ENCODE measurements around the gene PIM3.
"Not testable (repeated sequence)": the region's sequence is repeated elsewhere in the genome, so short reads cannot be mapped to it uniquely, and the experiment has no call there.

The PIM3 gene

DNA sequence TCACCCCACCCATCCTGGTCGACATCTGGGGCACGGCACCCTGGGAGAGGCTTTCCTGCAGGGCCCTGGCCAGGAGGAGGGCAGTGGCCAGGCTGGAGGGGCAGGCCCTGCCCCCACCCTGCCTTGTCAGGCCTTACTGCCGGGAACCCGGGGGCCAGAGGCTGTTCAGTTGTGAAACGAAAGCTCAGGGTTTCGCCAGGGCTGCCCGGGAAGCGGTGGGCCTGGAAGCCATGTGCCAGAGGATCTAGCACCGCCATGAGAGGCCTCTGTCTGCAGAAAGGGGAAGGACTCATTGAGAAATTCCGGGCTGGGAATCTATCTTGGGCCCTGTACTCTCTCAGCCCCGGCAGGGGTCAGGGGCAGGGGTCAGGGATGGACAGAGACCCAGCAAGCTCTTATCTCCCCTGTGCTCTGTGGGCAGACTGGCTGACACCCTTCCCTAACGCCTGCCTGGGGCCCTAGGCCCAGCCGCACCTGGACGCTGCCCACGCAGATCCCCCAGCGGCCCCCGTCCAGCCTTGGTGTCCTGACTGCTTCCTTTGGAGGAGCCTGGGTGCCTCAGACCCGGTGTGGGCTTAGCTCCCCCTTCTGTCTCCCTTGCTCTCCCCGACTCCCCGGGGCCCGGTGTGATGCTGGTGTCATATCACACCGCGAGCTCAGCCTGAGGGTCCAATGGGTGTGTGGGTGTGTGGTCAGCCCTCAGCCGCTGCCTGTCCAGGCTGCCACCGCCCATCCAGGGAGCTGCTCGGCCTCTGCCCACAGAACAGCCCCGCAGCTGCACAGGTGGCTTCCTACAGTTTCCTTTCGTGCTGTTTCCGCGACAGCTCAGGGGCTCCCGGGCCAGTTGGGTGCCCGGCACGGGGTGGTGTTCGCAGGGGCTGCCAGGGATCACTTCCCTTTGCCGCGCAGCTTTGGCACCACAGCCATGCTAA, 6.5 kb downstream of the PIM3 start:
- DNase-seq (ENCODE audit: low read depth): no peak

DNA sequence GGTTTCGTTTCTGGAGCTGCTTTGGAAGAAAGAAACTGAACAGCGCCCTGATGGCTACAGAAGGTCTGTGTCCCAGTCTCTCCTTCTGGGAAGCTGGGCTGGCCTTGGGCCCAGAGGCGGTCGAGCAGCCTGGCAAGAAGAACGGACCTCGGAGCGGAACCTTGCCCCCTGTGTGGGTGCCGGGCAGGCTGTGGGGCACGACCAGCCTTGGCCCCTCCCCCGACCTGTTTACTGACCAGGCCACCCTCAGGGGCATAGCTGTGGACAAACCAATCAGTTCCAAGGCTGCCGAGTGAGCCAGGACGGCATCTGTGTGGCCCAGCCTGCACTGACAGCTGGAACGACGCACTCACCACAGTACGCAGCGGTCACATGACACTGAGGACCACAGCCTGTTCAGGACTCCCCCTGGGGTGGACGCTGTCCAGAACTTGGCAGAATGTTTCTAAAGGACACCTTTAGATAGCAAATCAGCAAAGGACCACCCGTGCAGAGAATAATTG, 7.2 kb downstream of the PIM3 start:
- DNase-seq (ENCODE audit: low read depth): no peak

DNA sequence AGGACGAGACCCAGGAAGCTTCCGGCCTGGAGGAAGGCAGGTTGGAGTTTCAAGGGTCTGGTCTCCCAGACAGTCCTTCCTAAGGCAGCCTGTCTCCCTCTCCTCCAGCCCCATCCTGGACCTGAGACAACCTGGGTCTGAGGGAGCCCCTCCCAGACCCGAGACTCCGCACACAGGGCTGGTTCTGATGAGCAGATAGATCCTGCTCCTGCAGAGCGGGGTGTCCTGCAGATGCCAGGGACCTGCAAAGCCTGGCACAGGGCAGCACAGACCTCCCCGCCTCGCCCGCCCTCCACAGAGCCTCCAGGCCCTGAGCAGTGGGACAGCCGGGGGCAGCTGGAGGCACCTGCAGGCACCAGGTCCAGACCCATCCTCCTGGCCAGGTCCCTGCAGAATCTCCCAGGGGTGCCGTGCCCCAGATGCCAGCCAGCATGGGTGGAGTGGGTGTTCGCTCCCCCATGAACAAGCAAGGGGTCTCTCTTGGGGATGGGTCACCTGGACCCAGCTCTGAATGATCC, 7.8 kb downstream of the PIM3 start:
- DNase-seq (ENCODE audit: low read depth): no peak

DNA sequence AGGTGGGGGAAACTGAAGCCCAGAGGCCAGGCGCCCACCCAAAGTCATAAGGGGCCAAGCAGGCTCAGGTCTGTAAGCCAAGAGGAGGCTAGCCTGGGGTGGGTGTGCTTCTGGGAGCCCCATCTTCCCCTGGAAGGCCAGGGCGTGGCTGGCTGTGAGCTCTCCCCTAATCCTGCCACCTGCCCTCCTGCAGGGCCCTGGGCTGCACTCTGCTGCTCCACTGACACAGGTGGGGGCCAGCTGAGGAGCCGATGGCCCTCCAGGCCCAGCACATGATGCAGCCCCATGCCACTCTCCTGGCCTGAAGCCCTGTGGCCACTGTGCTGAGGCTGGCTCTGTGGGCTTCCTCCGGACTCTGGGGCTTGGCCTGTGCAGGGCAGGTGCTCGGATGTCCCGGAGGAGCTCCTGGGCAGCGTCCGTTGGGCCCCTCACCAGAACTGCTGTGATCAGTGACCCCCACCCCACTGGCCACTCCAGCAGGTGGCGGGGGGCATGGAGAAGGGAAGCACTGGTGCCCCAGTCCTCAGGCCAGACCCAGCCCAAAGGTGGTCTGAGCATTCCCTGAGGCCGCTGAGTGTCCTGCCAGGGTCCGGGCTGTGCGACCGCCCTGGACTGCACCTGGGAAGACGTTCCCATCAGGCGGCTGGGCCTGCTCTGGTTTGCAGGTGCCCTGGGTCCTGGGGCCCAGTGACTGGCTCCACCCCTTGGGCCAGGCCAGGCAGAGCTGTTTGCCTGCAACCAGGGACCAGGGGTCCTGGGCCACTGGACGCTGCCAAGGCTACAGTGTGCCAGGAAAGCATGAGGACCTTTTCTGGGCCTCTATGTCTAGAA, 8.5 kb downstream of the PIM3 start:
- no peak for DNase-seq (ENCODE audit: low read depth)

DNA sequence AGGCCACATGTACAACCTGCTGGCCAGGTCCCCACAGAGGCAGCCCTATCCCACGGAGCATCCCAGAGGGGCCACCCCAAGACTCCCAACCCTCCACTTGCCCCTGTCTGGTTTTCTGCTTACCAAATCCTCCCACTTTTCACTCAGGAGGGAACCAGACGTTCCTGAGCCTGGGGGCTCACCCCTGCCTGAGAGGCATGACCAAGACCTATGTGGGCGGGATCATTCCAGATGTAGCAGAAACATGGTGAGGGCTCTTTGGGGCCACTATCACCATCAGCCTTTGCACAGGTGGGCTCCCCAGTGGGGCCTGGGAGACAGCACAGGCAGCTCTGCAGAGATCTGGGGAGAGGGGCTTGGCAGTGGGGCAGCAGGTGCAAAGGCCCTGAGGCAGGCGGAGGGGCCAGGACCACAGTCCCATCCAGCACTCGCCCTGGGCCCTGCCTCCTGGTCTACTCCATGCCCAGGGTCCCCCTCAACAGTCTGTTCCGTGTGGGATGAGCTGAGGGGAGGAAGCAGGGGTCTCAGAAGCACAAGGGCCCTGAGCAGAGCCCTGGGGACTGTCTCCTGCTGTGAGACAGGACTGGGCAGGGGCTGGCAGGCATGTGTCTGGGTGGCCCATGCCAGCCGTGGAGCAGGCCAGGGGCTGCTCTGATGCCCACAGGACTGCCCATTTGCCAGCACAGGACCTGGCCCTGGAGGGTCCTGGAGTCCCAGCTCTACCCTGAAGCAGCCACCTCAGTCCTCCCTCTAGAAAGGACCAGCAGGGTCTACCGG, 9.4 kb downstream of the PIM3 start:
- no peak for DNase-seq (ENCODE audit: low read depth)

DNA sequence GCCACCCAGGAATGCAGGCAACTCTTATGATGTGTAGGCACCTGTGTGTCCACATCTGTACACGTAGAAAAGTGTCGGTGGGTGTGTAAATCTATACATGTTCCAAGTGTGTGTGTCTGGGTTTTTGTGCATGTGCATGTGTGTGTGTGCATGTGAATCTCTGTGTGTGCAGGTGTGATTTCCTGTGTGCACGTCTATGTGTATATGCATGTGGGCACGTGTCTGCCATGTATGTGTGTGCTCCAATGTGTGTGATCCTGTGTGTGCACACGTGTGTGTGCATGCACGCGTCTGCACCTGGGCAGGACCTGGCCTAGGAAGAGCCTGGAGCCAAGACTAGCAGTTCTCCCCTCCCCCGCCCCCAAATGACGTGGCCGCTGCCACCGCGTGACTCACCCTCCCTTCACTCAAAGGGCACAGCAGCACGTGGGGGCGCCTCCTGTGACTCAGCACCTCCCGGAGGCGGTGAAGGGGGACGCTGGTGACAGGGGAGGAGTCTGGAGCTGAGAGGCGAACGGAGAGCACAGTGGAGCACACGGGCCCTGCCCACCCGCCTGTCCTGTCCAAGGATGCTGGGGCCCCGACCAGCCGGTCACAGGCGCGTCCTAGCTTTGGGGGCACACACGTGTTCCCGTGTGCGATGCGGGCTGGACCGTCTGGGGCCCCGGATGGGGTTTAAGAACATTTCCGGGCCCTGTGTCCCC, 10.1 kb downstream of the PIM3 start:
- peak; percentile 94 for DNase-seq (ENCODE audit: low read depth)

DNA sequence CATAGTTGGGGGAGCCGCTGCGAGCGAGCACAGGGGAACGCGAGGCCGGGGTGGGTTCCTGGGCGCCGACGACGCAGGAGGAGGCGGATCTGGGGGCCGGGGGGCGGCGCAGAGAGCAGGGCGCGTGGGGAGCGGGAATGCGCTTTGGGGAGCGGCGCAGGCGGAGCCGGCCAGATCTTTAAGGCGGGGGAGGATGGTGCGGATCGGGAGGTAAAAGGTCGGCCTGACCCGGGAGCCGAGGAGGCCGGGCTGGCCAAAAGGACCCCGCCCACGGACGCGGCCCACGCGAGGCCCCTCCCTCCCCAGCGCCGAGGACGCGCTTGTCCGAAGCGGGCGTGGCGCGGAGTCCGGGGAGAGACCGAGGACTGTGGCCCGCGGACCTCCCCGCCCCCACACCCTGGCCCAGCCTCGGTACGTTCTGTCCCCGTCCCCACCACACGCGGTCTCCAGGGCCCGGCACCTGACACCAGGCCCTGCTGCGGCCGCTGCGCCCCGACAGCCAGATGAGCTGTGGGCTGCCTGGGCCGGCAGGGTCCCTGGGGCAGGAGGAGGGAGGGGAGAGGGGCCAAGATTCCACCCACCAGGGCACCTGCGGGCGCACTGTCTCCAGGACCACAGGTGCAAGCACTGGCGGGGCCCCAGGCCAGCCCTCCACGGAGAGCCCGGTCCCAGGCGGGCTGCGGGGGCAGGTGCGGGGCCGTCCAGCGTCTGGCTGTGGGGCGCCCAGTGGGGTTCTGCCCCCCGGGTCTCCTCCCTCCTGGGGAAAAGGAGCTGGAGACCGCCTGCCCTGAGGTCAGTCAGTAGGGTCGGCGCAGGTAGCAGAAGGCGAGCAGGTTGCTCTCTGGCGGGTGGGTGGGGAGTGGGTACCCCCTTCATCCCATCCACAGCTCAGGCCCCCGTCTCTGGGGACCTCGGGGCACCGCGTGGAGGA, 10.9 kb downstream of the PIM3 start:
- DNase-seq (ENCODE audit: low read depth): peak; percentile 71

DNA sequence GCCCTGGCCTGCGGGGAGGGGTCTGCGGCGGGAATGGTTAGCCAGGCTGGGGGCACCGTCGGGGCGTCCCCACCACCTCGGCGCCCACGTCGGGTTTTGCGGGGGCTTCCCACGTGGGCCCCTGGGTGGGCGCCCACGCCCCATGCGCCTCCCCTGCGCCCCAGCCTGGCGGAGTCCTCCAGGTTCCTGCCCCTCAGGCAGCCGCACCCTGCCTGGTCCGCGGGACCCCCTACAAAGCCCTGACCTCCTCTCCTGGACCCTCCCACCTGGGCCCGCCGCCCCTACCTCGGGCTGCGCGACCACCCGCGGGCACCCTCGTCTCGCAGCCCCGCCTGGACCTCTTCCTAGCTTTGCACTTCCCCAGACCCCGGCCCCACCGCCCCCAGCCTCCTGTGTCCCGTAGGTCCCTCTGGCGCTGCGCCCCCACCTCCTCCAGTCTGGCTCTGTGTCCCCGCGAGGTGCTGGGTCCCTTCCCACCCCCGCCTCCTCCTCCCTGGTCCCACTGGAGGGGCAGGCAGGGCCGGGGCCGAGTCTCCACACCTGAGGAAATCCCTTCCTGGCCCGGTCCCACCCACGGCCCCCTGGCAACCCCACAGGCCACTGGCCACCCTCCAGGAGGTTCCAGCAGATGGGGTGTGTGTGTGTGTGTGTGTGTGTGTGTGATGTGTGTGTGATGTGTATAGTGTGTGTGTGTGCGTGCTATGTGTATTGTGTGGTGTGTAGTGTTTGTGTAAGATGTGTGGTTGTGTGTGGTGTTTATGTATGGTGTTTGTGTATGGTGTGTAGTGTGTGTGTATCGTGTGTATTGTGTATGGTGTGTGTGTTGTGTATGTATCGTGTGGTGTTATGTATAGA, 11.8 kb downstream of the PIM3 start:
- no peak for DNase-seq (ENCODE audit: low read depth)

DNA sequence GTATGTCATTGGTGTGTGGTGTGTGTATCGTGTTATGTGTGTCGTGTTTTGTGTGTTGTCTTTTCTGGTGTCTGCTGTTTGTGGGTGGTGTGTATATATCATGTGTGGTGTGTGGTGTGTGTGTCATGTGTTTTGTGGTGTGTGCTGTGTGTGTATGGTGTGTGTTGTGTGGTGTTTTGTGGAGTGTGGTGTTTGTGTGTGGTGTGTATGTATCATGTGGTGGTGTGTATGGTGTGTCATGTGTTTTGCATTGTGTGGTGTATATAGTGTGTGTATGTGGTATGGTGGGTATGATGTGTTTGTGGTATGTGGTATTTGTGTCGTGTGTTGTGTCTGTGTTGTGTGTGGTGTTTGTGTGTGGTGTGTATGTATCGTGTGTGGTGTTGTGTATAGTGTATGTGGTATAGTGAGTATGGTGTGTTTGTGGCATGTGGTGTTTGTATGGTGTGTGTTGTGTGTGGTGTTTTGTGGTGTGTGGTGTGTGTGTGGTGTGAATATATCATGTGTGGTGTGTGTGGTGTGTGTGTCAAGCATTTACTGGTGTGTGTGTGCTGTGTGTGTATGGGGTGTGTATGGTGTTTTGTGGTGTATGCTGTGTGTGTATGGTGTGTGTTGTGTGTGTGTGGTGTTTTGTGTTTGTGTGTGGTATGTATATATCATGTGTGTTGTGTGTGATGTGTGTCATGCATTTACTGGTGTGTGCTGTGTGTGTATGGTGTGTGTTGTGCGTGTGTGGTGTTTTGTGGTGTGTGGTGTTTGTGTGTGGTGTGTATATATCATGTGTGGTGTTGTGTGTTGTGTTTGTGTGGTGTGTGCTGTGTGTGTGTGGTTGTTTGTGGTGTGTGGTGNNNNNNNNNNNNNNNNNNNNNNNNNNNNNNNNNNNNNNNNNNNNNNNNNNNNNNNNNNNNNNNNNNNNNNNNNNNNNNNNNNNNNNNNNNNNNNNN, 12.7 kb downstream of the PIM3 start:
- no peak for DNase-seq (ENCODE audit: low read depth)

DNA sequence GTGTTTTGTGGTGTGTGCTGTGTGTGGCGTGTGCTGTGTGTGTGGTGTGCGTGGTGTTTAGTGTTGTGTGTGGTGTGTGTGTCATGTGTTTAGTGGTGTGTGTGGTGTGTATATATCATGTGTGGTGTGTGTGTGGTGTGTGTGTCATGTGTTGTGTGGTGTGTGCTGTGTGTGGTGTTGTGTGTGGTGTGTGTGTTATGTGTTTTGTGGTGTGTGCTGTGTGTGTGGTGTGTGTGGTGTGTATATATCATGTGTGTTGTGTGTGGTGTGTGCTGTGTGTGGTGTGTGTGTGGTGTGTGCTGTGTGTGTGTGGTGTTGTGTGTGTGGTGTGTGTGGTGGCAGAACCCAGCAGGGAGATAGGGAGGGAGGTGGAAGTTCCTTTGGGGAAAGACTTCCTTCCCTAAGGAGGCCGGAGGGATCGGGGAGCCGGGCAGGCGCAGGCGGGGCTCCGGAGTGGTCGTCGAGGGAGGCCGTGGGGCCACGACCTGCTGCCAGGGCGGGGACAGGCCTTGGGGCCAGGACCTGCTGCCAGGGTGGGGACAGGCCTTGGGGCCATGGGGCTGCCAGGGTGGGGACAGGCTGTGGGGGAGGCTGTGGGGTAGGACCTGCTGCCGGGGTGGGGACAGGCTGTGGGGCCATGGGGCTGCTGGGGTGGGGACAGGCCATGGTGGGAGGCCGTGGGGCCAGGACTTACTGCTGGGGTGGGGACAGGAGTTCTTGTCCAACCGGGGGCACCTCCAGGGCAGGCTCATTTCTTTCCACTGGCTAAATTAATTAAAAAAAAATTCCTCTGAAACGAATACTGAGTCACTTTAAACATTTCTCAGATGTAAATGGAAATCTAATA, 15.2 kb downstream of the PIM3 start:
- no peak for DNase-seq (ENCODE audit: low read depth)

DNA sequence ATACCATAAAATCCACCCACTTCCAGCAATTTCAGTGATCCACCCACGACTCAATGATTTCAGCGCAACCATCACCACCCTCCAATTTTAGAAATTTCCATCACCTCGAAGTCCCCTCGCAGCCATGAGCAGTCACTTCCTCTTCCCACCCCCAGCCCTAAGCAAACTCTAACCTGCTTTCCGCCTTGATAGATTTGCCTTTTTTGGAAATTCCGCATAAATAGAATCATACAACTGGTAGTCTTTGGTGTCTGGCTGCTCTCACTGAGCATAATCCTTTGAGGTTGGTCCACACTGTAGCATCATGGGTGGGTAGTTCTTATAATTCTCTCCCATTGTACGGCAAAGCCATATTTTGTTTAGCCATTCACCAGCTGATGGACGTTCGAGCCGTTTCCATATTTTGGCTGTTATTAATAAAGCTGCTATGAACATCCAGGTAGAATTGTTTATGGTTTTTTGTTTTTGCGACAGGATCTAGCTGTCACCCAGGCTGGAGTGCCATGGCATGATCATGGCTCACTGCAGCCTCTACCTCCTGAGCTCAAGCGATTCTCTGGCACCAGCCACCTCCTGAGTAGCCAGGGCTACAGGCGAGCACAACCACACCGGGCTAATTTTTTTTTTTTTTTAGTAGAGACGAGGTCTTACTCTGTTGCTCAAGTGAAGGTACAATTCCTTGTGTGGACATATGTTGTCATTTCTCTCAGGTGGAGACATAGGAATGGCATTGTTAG, 16.0 kb downstream of the PIM3 start:
- DNase-seq (ENCODE audit: low read depth): peak; percentile 58

DNA sequence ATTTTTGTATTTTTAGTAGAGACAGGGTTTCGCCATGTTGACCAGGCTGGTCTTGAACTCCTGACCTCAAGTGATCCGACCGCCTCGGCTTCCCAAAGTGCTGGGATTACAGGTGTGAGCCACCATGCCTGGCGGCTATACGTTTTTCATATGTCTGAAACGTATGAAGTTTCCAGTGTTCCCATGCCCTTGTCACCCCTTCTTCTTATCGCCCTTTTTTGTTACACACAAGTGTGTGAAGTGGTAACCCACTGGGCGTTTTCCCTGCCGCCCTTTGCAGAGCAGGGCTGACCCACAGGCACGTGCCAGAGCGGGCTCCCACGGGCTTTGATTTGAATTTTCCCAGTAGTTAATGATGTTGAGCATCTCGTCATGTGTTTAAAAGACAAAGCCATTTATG, 17.0 kb downstream of the PIM3 start:
- DNase-seq (ENCODE audit: low read depth): no peak

DNA sequence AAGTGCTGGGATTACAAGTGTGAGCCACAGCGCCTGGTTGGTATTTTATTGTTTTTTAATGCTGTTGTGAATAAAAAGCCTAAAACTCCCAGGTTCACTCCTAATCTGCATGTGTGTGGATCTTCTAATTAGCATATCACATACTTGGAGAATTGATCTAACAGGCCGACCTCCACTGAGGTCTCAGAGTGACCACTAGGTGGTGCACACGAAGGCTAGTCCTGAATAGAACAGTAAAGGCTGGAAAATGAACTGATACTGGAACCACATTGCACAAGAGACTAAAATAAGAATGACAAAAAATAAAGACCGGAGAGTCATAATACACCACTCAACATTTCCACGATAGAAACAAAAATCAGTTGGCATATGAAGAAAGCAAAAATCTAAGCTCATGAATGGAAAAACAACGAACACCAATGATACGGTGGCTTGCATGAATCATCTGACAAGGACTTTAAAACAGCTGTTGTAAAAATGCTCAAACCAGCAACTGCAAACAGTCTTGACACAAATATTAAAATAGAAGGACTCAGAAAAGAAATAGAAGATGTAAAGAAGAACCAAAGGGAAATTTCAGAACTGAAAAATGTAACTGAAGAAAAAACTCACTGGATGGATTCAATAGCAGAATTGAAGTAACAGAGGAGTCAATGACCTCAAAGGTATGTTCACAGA, 19.2 kb downstream of the PIM3 start:
- no peak for DNase-seq (ENCODE audit: low read depth)

DNA sequence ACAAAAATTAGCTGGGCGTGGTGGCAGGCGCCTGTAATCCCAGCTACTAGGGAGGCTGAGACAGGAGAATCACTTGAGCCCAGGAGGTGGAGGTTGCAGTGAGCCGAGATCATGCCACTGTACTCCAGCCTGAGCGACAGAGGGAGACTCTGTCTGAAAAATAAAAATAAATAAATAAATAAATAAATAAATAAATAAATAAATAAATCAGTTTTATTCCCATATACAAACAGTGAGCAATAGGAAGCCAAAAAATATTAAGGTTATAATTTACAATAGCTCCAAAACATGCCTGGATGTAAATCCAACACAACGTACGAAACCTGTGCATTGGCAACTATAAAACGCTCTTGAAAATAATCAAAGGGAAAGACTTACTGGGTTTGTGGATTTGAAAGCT, 21.2 kb downstream of the PIM3 start:
- DNase-seq (ENCODE audit: low read depth): not testable (repeated sequence)

DNA sequence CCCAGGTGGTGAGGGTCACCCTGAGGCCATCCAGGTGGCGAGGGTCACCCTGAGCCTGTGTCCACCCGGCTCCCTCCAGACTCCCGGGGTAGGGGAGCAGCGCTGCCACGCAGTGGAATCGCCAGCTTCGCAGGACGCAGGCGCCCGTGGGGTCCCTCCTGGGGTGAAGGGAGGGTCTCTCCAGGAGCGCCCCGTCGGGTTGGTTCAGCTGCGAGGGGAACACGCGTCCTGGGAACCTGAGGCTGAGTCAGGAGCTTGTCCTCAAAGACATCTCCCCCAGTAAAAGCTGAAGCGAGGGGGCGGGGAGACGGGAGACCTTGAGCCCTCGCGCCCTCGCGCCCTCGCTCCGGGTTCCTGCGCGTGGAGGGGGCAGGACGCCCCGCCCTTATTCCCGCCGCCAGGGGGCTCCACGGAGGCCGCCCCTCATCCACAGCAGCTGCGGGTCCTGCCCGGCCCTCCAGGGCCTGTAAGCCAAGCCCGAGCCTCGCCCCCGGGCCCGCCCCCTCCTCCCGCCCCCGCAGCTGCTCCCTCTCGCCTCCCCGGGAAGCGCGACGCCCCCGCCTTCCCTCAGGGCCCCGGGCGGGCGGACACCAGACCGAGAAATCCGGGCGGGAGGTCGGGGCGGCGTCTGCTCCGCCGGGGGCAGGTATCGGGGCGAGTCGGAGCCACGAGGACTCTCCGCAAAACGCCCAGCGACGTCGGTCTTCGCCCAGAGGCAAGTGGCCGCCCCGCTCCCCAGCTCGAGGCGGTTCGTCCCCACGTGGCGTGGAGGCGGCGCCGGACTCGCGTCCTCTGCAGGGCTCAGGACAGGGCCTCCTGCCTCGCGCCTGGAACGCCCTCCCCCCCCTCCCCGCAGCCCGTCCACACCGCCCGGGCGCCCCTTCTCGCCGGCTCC, 22.8 kb downstream of the PIM3 start:
- no peak for DNase-seq (ENCODE audit: low read depth)

All from activated T-cell treated with anti-CD3 and anti-CD28 coated beads for 24 hours (primary cell).